Measurements from ENCODE around the gene ELMO3. TPM values are rescaled to one million over a fixed set of nuclear protein-coding genes. Genes with fewer than 3 reads are reported as not detected.

The ELMO3 gene
- total and polyA plus RNA-seq, 2 of the 13 experiments (the other 11 are each of a cell fraction or from before 2014, with no cell fraction given) = 2.6 to 4.0 TPM

DNA sequence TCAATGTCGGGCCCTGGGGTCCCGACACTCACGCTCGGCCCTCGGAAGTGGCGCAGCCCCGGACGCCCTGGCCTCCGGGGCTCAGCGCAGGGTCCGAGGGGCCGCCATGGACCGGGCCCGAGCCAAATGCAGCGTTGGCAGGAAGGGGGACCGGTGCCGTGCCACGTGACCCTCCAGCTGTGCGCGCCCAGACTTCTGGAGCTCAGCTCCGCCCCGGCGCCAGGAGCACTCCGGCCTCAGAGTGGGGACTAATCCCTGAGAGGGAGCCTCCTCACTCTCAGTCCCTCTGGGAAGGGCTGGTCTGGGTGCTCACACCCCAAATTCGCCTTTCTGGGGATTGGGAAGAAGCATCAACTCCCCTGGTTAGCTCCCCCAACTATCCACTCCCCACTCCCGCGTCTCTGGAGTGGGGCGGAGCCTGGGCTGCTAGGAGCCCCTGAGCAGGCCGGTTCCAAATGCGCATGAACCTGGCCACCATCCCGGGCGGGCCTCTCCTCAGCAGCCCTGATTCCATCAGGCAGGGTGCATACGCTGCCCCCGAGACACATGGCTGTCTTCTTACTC is 48.0 kb upstream of the ELMO3 start, which contains the start of gene B3GNT9 (continued):
- TF ChIP-seq, protein P1, sequence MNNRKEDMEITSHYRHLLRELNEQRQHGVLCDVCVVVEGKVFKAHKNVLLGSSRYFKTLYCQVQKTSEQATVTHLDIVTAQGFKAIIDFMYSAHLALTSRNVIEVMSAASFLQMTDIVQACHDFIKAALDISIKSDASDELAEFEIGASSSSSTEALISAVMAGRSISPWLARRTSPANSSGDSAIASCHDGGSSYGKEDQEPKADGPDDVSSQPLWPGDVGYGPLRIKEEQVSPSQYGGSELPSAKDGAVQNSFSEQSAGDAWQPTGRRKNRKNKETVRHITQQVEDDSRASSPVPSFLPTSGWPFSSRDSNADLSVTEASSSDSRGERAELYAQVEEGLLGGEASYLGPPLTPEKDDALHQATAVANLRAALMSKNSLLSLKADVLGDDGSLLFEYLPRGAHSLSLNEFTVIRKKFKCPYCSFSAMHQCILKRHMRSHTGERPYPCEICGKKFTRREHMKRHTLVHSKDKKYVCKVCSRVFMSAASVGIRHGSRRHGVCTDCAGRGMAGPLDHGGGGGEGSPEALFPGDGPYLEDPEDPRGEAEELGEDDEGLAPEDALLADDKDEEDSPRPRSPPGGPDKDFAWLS (CRISPR knock-in tag; IDR thresholded peaks at IDR 0.05; ENCODE audit: borderline replicate concordance) = no peak
- no peak; the same call in 1 of the 2 replicates for TF ChIP-seq KLF12 (CRISPR knock-in tag; IDR thresholded peaks at IDR 0.05; ENCODE audit: borderline replicate concordance)
- TF ChIP-seq MAF1 (CRISPR knock-in tag; IDR thresholded peaks at IDR 0.05; ENCODE audit: borderline replicate concordance) = 0 out of 2 replicates have a peak, but pooled peaks have one; percentile 29
- TF ChIP-seq TCF7 (IDR thresholded peaks at IDR 0.05; ENCODE audit: low read depth) = no peak
- no peak for TF ChIP-seq TMF1 (CRISPR knock-in tag; IDR thresholded peaks at IDR 0.05; ENCODE audit: low read depth)
- peak; percentile 44; the same call in 1 of the 2 replicates for TF ChIP-seq RBFOX2 (IDR thresholded peaks at IDR 0.05; ENCODE audit: low read depth, low read length)
- TF ChIP-seq SRSF1 (optimal IDR thresholded peaks at IDR 0.05; ENCODE audit: low read depth, low read length) = peak; percentile 2
- TF ChIP-seq, protein P2, sequence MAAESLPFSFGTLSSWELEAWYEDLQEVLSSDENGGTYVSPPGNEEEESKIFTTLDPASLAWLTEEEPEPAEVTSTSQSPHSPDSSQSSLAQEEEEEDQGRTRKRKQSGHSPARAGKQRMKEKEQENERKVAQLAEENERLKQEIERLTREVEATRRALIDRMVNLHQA (CRISPR knock-in tag; IDR thresholded peaks at IDR 0.05) = no peak
- TF ChIP-seq, protein P3, sequence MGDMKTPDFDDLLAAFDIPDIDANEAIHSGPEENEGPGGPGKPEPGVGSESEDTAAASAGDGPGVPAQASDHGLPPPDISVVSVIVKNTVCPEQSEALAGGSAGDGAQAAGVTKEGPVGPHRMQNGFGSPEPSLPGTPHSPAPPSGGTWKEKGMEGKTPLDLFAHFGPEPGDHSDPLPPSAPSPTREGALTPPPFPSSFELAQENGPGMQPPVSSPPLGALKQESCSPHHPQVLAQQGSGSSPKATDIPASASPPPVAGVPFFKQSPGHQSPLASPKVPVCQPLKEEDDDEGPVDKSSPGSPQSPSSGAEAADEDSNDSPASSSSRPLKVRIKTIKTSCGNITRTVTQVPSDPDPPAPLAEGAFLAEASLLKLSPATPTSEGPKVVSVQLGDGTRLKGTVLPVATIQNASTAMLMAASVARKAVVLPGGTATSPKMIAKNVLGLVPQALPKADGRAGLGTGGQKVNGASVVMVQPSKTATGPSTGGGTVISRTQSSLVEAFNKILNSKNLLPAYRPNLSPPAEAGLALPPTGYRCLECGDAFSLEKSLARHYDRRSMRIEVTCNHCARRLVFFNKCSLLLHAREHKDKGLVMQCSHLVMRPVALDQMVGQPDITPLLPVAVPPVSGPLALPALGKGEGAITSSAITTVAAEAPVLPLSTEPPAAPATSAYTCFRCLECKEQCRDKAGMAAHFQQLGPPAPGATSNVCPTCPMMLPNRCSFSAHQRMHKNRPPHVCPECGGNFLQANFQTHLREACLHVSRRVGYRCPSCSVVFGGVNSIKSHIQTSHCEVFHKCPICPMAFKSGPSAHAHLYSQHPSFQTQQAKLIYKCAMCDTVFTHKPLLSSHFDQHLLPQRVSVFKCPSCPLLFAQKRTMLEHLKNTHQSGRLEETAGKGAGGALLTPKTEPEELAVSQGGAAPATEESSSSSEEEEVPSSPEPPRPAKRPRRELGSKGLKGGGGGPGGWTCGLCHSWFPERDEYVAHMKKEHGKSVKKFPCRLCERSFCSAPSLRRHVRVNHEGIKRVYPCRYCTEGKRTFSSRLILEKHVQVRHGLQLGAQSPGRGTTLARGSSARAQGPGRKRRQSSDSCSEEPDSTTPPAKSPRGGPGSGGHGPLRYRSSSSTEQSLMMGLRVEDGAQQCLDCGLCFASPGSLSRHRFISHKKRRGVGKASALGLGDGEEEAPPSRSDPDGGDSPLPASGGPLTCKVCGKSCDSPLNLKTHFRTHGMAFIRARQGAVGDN (CRISPR knock-in tag; IDR thresholded peaks at IDR 0.05) = peak; percentile 91
- 0 out of 2 replicates have a peak, but pooled peaks have one; percentile 35 for TF ChIP-seq NCOA5 (CRISPR knock-in tag; IDR thresholded peaks at IDR 0.05)
- peak; percentile 81 for TF ChIP-seq SAP130 (CRISPR knock-in tag; IDR thresholded peaks at IDR 0.05; ENCODE audit: low read depth)
- peak; percentile 73; the same call in 1 of the 2 replicates for TF ChIP-seq SMYD3 (CRISPR knock-in tag; IDR thresholded peaks at IDR 0.05)
- TF ChIP-seq HOXA5 (CRISPR knock-in tag; IDR thresholded peaks at IDR 0.05) = no peak
- no peak for TF ChIP-seq JUN (CRISPR knock-in tag; IDR thresholded peaks at IDR 0.05)
- TF ChIP-seq, protein P4, sequence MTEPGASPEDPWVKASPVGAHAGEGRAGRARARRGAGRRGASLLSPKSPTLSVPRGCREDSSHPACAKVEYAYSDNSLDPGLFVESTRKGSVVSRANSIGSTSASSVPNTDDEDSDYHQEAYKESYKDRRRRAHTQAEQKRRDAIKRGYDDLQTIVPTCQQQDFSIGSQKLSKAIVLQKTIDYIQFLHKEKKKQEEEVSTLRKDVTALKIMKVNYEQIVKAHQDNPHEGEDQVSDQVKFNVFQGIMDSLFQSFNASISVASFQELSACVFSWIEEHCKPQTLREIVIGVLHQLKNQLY (CRISPR knock-in tag; IDR thresholded peaks at IDR 0.05) = no peak
- TF ChIP-seq ZBTB7B (CRISPR knock-in tag; IDR thresholded peaks at IDR 0.05) = peak; percentile 38; the same call in 1 of the 2 replicates

All from HepG2 (cell line).